Myocyte (in vitro differentiated cells): Measurements from ENCODE around the gene TUBA3E. TPM values are rescaled to one million over a fixed set of nuclear protein-coding genes. Genes with fewer than 3 reads are reported as not detected.
A peak's percentile ranks its signal among the peaks of the same experiment; 100 is the strongest.
"Not testable (repeated sequence)": the region's sequence is repeated elsewhere in the genome, so short reads cannot be mapped to it uniquely, and the experiment has no call there.

Experiments
- DNase-seq: peaks from one replicate; pipeline ENCODE4 v3.0.0-alpha.2; 2012; ENCODE audit warnings: low read depth
- total RNA-seq: library from RNA; depleted of rRNA; stranded (reverse); fragments of >200 nt; gene quantifications from 2 replicates; pipeline ENCODE4 v1.2.3, GENCODE V29; 2014

TUBA3E gene
- total RNA-seq, 1 donor from 2014 or later, result not detected

GRCh38 chr2:130150181-130151144, 47.8 kb downstream of the TUBA3E start:
- no peak for DNase-seq

- DNase-seq, result not testable (repeated sequence)
Measured at GRCh38 chr2:130148515-130148914, 49.7 kb downstream of the TUBA3E start.

- peak; percentile 45 for DNase-seq
Measured at GRCh38 chr2:130145006-130145414, 53.2 kb downstream of the TUBA3E start, which contains the start of gene CCDC74B. TSS of gene CCDC74B (minus strand) at chr2:130145112. CDS start at chr2:130144996, 116 bp downstream.

GRCh38 chr2:130143266-130144039, 54.8 kb downstream of the TUBA3E start:
- not testable (repeated sequence) for DNase-seq

GRCh38 chr2:130142396-130143265, 55.6 kb downstream of the TUBA3E start:
- not testable (repeated sequence) for DNase-seq

Other genes with a start within 250 kb of the TUBA3E start
- not detected in 2 replicates for gene RAB6C, start 218.8 kb downstream of the TUBA3E start, total RNA-seq
- gene POTEF, start 69.2 kb downstream of the TUBA3E start, total RNA-seq, result not detected in 2 replicates
- 3.5 and 9.8 TPM in 2 replicates for gene CCDC74B, start 53.3 kb downstream of the TUBA3E start, total RNA-seq
- 17.1 and 19.0 TPM in 2 replicates for gene SMPD4, start 16.8 kb downstream of the TUBA3E start, total RNA-seq
- gene MZT2B, start 16.2 kb downstream of the TUBA3E start, total RNA-seq, result 55.7 and 65.8 TPM in 2 replicates
- gene IMP4, start 144.5 kb upstream of the TUBA3E start, total RNA-seq, result 104 and 148 TPM in 2 replicates
- gene PTPN18, start 157.6 kb upstream of the TUBA3E start, total RNA-seq, result 10.5 and 11.3 TPM in 2 replicates